HG03575 (cell line): Measurements from ENCODE around the gene MBNL2.
"Not testable (repeated sequence)": the region's sequence is repeated elsewhere in the genome, so short reads cannot be mapped to it uniquely, and the experiment has no call there.

Source experiments
- ATAC-seq: cut with Tn5 transposase; IDR thresholded peaks from one replicate; pipeline ENCODE4 v1.9.1; 2021; ENCODE audit not compliant: unreplicated experiment, insufficient number of reproducible peaks, low FRiP score; ENCODE audit errors: extremely low read depth

The MBNL2 gene

DNA sequence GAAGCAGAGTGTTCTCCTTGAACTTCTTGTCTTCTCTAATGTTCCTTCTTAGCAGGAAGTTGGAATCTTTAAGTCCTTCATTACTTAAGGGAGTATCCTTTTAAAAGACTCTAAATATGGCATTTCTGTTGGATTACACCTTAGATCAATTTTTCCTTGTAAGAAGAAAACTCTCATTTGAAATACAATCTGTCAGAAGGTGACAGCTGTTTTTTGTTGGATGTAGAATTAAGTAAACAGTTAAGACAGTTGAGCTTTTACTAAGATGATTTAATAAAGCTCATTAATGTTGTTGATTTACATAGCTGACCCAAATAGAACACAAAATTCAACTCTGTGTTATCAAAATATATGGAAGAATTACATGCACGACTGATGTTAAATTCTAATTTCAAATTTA lies 16.7 kb upstream of the MBNL2 start:
- no peak for ATAC-seq

DNA sequence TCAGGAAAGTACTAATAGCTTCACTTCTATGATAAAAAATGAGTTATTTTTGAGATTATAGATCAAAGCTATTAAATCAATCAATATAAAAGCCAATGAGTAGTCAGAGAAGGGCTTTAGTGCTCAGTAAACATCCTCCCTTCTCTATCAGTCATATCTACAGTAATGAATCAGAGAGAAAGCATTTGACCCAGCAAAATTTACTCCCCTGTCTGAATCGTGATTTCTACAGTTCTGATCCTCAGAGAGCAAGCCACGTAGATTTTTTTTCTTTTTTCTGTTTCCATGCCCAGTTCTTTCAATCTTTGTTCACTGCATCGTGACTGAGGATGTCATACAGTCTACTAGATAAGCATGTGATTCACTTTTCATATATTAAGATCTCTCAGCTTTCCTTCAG lies 16.2 kb upstream of the MBNL2 start:
- ATAC-seq, result no peak

DNA sequence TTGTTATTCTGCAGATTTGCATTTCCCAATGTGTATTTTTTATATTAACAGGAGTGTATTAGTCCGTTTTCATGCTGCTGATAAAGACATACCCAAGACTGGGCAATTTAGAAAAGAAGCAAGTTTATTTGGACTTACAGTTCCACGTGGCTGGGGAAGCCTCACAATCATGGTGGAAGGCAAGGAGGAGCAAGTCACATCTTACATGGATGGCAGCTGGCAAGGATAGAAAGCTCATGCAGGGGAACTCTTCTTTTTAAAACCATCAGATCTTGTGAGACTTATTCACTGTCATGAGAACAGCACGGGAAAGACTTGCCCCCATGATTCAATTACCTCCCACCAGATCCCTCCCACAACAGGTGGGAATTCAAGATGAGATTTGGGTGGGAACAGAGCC lies 14.9 kb upstream of the MBNL2 start:
- not testable (repeated sequence) for ATAC-seq

DNA sequence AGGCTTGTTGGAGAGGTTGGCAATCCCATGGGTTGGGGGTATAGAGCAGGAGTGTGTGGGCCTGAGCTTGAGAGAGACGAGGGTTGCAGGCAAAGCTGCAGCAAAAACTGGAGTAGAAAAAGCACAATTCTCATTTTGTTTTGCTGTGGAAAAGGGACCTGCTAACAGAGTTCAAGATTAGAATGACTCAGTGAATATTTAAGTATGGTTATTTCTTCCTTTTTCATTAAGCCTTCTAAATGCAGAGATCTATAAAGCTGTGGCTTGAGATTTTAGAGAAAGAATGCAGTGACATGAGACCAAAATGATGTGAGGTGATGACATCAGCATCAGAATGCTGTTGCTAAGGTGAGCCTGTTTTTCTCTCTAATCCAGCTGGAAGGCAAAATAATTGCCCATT lies 10.8 kb upstream of the MBNL2 start:
- ATAC-seq, result no peak

DNA sequence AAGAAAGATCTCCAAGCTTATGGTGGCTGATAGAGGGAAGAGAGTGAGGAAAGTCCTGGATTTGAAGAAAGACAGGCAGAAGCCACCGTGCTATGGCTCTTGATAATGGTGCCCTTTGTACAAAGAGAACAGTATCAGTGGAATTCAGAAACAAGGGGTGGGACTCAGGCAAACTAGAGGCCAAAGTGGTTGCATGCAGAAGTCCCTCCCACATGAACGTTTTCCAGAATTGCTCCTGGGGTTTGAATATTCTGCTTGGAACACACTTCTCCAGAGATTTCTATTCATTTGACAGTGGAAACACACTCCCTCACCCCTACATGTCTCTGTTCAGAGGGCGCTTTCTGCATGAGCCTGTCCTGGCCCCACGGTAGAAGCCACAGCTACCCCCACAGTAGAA lies 10.1 kb upstream of the MBNL2 start:
- ATAC-seq, result no peak

DNA sequence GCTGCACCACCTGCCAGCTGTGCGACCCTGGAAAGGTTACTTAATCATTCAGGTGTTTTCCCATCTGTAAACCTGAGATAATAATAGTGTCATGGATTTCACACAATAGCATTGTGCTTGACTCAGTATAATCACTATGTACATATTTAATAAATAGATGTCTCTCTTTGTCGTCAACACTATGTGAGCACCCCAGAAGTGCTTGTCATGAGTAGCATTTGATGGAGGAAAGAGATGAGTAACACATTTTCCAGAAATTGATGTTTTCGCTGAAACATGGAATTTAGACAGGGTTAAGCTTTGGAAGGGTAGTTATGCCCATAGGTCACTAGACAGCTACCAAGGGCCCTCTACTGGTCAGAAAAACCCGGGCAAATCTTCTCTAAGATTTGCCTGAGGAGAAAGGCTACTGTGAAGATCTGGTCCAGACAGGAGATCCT lies 9.5 kb upstream of the MBNL2 start:
- no peak for ATAC-seq

DNA sequence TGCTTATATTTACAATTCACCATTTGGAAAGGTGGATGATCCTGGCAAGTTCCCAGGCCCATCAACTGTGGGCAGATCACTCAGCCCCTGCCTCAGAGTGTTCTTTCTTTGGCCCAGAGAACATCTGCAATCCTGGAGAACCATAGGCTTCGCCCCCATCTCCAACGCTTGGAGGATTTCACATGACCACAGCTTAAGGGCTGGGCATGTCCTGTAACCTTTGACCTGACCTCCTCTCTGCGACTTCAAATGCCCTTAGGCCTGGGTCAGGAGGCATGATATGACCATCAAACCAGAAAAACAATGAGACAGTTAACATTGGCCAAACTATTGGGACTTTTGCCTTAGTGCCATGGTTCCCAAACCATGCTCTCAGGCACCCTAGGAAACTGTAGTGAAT lies 7.2 kb upstream of the MBNL2 start:
- no peak for ATAC-seq

DNA sequence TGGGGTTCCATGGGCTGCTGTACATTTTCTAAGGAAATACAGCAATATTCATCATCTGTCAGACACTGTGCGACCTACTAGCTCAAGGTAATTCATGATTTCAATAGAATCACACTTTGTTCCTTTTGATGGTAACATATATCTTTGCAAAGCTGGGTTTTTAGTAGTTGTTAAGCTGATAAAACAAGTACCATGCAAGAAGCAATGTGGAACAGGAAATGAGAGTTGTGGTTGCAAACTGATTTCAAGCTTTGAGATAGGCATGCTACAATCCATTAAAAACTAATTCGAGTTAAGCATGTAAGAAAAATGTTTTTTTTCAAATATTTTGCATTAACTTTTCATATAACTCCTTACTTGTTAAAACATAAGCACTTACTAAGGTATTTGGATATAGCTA lies 6.8 kb upstream of the MBNL2 start:
- ATAC-seq, result no peak

DNA sequence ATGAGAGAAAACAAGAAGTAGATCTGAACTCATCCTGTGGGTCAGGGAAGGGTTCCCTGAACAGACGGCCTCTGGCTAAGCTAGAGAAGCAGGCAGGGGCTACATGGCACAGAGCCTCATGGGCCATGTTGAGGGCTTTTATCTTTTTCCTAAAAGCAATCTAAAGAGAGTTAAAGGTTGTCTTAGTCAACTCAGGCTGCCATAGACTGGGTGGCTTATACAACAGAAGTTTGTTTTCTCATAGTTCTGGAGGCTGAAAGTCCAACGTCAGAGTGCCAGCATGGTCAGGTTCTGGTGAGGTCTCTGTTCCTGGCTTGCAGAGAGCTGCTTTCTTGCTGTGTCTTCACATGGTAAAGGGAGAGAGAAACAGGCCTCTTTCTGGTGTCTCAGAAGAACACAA lies 2.9 kb upstream of the MBNL2 start:
- no peak for ATAC-seq

DNA sequence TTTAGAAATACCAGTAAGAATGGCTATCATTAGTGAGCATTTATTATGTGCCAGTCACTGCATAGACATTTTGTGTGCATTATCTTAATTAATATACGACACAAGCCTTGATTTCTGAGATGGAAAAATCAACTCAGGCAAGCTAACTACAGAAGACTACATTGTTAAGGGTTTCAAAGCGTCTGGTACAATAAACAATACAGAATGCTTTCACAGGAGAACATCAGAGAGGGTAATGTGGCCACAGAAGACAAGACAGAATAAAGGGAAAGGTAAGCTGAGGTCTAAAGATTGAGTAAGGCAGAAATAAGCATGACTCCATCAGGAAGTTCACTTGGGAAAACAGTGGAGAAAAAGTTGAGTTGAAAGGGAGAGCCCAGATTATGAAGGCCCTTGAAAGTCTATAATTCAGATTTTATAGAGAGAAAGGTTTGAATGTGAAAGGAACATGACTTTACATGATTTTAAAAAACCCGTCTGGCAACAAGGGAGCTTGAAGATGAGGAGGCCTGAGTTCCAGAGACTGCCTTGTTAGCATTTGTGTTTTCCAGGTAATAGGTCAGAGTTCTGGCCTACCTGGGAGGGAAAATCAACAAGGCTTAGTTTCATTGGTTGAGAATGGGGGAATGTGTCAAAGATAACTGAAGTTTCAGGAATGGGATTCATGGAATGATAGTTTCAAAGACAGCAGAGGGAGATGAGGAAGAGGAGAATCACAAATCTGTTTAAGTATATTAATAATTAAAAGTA lies 1.8 kb upstream of the MBNL2 start:
- no peak for ATAC-seq

DNA sequence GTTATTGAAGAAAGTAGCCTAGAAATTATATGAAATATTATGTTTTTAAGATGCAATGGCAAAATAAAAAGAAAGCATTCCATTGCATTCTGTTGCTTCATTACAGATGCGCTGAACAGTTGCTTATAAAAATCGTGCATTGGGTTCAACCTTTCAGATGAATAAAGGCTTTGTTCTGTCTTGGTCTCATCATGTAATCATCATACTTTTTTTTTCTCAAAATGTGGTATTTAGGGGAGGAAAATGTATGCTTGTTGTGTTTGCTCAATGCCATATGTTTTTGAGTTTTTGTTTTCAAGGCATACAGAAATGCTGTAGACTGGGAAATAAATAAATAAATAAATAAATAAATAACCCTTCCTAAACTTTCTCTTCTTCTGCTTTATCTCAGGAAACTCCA lies 1.1 kb upstream of the MBNL2 start:
- ATAC-seq, result no peak

DNA sequence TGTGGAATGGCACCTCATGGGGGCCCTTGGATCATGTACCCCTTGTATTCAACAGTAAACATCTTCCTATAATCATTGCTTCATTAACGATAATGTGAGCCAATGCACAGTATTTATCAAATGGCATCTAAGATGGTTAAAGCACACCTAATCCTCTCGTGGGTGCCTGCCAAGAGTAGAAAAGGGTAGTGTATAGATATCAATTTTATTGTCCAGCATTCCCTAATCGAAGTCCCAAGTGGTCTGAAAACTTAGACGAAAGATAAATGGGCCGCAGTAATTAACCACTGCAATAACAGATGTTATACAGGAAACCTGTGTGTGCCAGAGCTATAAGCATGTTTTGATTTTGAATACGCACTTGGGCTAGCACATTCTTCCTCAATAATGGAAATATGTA lies 667 bp upstream of the MBNL2 start:
- no peak for ATAC-seq

DNA sequence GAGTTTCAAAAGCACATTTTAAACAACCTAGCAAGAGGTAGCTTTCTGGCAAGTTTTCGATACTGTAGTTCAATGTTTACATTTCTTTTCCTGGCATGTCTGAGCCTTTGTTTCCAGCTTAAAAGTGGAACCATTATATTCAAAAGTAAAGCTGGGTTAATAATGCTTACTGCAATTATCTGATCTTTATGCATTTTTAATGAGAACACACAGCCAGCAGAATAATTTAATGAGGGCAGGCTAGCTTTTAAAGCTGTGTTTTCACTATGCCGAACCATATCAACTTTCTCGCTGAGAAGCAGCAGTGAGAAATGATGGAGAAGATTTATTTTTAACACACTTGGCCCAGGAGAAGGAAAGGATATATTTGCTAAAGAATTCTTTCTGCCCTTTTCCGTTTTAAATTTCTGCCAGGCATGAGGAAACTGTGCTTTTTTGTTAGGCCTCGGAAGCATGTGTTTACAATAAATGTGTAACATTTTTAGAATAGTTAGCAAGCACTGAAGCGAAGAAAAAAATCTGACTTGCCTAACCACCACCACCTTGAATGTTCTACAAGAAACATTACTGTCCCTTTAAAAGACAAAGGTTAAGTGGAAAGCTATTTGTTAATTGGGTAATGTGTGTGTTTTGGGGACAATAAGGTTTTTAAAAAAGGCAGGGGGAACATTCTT lies 1.0 kb downstream of the MBNL2 start:
- ATAC-seq, result no peak

DNA sequence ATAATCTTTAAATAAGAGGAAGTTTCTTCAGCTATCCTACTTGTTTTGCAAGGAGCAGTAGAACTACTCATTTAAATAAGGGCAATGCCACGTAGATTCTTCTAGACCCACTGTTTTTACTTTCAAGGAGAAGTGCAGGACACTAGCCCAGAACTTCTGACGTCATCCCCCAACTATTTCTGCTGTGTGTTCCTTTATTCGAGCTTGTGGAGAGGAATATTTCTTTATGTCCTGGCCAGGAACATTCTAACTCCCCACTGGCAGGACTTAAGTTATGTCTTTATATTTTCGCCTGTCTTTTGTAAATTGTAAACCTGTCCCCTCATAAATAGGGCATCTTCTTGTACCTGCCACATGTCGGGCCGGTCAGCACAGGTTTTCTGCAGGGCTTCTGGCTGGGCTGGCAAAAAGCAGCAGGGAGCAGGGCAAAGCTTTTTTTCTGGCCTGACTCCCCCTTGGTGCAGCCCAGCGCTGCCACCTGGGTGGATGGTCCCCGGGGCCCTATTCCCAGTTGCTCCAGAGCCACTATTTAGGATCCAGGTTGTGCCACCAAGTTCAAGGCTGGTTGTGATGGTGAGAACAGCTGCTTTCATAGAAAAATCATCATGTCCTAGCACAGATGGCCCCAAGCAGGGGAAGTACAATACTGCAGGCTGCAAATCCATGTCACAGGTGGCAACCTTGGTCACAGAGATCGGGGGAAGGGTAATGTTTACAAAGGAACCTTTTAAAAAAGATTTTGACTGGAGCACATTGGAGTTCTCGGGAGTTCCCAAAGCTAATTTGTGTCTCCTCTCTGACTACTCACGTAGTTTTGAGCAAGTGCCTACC lies 1.8 kb downstream of the MBNL2 start:
- no peak for ATAC-seq

DNA sequence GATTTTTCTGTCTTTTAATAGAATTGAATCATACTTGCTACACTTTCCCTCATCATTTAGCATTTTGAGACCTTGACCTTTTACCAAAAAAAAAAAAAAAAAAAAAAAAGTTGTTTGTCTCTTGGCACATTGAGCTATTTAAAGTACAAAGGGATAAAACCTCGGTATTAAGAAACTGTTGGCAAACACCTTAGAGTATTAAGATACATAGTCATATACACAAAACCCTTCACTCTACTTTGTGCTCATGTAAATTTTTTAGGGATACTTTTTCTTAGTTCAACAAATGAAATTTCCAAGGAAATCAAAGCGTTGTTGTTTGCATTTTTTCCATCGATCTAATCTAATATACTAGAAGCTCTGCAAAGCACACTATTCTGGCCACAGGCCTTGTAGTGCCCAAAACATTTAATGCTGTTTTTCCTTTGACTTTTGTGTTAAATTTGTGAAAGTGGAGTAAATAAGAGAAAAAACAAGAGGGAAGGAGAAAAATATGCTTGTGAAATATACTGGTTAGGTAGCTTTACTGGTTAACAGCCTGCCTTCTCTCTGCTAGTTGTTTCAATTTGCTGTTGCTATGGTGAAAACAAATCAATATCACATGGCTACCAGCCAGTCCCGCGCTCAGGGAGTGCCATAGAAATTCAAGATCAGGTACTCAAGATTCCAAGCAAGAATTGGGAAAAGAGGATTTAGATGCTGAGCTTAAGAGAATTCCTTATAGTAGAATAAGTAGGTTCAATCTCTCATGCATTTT lies 2.6 kb downstream of the MBNL2 start:
- no peak for ATAC-seq

DNA sequence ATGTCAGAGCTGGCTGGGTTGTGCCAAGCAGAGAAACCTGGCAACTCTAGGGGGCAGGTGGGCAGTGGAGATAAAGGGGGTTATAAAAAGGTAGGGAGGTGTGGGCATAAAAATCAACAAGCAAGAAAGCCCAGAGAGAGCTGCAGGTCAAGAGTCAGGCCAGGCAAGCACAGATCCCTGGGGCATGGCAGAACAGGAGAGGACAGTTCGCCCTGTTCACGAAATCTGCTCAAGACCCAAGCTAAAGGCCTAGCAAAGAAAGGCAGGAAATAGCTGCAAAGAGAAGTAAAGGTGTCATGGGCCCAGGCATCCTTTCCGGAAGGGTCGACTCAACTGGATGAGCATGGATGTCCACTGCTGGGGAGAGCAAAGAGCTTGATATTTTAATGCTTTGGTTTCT lies 3.4 kb downstream of the MBNL2 start:
- no peak for ATAC-seq

DNA sequence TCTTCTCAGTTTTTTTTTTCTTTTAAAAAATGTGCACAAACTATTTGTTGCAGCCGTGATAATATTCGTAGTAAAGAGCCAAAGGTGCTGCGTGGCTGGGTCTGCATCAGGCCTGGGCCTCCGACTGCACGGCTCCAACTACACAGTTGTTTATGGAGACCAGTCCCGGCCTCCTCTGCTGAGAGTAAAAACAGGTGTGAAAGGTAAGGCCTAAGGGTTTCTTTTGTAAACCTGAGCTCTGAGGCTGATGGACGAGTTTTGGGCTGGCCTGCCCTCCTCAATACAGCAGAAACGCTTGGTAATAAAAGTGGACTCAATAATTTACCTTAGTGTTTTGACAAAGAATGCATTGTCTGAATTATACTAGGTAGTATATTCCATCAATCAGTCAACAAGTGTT lies 3.9 kb downstream of the MBNL2 start:
- ATAC-seq, result no peak

DNA sequence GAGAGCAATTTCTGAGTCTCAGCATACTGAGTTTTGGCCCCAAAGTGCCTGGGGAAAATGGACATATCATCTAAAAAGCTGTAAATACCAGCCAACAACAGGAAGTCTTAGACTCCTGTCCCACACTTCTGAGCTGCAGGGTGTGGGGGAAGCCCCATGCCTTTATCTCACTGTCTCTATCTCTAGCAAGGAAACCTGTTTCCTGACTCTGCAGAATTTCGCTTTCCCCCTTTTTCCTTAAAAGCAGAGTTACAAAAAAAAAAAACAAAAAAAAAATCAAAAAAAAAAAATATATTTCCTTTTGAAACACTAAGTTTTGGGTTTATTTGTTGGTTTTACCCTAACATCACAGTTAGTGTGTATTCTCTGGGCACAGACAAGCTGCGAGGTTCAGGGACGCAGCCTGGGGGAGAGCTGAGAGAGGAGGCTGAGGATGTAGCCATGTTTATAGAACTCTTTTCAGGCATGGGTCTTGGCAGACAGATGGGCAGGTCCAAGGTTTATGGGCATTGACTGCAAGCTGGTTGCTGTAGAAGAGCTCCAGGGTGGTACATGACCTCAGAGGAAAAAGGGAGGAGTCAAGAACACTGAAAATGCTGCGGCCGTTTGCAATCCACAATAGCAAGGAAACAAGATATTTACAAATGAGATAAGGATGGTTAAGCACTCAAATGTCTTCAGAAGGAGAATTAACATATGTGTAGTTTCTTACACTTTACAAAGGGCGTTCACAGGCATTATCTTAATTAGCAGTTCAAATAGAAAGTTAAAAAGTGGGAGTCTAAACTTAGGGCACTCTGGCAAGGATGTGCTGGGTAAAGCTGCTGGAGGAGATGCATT lies 4.9 kb downstream of the MBNL2 start:
- ATAC-seq, result peak; percentile 27
